Gastrocnemius medialis (tissue), 4 donors: ENCODE measurements around the gene VAT1L.

Experiments used
- POLR2A ChIP-seq, 2 donors: fragments of 450-650 bp; IDR thresholded peaks; one replicate each; pipeline ENCODE4 v1.6.1; 2017; ENCODE audit warnings: antibody characterized with exemption in 2 of 2, mild to moderate bottlenecking in 2 of 2, moderate library complexity in 2 of 2
- TF ChIP-seq, protein P1 (sequence below), 5 experiments: fragments of 450-650 bp in 3 of 5; fragments of 200-600 bp in 2 of 5; sonication (generic) in 2 of 5; IDR thresholded peaks in 4 of 5; conservative IDR thresholded peaks in 1 of 5; 1 replicate in 4 of 5; 2 replicates in 1 of 5; pipeline ENCODE4 v1.5.1; 2016 to 2019; ENCODE audit warnings: antibody characterized with exemption in 5 of 5, mild to moderate bottlenecking in 3 of 5, moderate library complexity in 3 of 5

DNA sequence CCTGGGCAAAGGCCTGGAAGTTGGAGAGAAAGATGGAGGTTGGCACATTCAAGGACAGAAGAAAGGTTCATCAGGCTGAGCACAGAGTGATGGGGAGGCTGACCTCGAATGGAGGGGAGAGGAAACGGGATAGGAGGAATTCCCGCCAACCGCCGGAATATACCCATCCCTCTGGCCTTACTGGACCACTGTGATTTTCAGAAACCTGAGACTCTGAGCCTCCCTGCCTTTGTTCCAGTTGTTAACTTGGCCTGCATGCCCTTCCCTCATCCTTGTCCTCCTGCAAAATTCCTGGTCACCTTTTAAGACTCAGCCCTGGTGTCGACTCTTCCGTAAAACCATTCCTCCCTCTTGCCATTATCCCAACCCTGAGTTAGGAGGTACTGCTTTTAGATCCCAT lies 107.6 kb downstream of the VAT1L start:
- TF ChIP-seq, protein P1, sequence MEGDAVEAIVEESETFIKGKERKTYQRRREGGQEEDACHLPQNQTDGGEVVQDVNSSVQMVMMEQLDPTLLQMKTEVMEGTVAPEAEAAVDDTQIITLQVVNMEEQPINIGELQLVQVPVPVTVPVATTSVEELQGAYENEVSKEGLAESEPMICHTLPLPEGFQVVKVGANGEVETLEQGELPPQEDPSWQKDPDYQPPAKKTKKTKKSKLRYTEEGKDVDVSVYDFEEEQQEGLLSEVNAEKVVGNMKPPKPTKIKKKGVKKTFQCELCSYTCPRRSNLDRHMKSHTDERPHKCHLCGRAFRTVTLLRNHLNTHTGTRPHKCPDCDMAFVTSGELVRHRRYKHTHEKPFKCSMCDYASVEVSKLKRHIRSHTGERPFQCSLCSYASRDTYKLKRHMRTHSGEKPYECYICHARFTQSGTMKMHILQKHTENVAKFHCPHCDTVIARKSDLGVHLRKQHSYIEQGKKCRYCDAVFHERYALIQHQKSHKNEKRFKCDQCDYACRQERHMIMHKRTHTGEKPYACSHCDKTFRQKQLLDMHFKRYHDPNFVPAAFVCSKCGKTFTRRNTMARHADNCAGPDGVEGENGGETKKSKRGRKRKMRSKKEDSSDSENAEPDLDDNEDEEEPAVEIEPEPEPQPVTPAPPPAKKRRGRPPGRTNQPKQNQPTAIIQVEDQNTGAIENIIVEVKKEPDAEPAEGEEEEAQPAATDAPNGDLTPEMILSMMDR (IDR thresholded peaks at IDR 0.05 in 4 of 5, conservative IDR thresholded peaks at IDR 0.05 in 1 of 5): no peak
- no peak for TF ChIP-seq POLR2A (IDR thresholded peaks at IDR 0.05)
